GM12872 (cell line): ENCODE data around the gene COMMD7.

Experiments used
- TF ChIP-seq, protein P1 (sequence below): IDR thresholded peaks from 3 replicates; pipeline ENCODE4 v1.5.1; 2011; ENCODE audit warnings: low read depth, mild to moderate bottlenecking, low read length, moderate library complexity; ENCODE audit not compliant: insufficient read depth

The COMMD7 gene

DNA sequence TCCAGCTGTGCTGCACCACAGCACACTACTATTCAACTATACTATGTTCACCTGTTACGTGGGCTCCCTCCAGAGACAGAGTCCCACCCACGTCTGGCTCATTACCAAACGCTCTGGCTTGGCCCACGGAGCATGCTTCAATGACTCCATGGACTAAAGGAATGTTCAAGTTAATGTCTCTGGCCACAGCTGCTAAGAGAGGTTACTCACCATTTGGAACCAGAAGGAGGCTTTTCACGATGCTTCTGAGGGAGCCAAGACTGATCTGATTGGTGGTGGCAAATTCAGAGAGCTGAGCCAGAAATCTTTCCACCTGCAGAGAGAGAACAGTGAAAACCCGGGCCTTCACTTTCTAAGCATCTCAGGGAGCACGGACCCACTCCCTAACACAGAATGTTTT lies 15.6 kb downstream of the COMMD7 start:
- TF ChIP-seq, protein P1, sequence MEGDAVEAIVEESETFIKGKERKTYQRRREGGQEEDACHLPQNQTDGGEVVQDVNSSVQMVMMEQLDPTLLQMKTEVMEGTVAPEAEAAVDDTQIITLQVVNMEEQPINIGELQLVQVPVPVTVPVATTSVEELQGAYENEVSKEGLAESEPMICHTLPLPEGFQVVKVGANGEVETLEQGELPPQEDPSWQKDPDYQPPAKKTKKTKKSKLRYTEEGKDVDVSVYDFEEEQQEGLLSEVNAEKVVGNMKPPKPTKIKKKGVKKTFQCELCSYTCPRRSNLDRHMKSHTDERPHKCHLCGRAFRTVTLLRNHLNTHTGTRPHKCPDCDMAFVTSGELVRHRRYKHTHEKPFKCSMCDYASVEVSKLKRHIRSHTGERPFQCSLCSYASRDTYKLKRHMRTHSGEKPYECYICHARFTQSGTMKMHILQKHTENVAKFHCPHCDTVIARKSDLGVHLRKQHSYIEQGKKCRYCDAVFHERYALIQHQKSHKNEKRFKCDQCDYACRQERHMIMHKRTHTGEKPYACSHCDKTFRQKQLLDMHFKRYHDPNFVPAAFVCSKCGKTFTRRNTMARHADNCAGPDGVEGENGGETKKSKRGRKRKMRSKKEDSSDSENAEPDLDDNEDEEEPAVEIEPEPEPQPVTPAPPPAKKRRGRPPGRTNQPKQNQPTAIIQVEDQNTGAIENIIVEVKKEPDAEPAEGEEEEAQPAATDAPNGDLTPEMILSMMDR, result no peak

DNA sequence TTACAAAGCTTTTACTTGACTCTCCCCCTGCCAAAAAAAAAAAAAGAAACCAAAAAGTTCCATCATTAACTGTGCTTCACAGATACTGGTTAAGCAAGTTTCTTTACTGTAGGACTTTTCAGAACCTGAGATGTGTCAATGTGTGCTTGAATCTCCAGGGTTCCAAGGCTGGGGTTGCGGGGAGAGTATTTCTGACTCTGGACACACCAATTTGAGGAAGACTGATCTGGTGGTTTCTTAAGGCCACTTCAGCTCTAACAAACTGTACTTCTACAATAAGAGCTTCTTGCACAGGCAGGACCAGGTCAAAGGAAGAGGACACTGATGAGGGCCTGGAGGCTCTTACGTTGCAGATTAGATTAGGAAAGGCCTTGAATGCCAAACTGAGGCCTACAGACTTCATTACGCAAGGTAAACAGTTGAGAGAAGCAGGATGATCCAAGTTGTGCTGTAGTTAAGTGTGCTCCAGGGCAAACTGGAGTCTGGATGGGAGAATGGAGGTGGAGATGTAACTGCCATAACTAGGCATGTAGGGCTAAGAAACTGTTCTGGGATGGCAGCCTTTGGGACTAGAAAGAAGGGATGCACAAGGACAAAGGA lies 24.4 kb downstream of the COMMD7 start:
- TF ChIP-seq, protein P1, result no peak

DNA sequence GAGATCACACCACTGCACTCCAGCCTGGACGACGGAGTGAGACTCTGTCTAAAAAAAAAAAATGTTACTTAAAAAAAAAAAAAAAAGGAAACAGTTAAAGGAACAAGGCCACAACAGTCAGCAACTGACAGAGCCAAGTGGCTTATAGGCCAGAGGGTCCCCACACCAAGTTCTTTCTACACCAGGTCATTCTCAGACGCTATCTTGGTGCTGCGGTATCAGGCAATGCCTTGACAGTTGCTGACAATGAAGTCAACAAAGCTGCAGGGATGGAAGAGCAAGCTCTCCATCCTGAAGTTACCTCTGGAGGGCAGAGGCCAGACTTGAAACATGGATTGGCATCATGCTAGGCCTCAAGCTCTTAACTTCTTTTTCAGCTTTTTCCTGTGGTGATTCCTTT lies 31.9 kb downstream of the COMMD7 start:
- TF ChIP-seq, protein P1, result no peak

DNA sequence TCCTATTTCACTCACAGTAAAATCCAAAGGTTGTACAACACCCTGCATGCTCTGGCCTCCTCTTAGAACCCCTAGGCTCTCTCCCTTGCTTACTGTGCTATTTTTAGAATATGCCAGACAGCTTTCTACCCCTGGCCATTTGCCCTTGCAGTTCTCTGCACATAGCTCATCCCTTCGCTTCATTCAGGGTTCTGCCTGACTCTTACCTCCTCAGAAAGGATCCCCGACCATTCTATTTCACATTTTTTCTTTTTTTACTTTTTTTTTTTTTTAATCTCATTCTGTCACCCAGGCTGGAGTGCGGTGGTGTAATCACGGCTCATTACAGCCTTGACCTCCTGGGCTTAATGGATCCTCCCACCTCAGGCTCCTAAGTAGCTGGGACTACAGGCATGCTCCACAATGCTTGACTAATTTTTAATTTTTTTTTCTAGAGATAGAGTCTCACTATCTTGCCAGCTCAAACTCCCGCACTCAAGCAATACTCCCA lies 33.6 kb downstream of the COMMD7 start:
- TF ChIP-seq, protein P1, result no peak

DNA sequence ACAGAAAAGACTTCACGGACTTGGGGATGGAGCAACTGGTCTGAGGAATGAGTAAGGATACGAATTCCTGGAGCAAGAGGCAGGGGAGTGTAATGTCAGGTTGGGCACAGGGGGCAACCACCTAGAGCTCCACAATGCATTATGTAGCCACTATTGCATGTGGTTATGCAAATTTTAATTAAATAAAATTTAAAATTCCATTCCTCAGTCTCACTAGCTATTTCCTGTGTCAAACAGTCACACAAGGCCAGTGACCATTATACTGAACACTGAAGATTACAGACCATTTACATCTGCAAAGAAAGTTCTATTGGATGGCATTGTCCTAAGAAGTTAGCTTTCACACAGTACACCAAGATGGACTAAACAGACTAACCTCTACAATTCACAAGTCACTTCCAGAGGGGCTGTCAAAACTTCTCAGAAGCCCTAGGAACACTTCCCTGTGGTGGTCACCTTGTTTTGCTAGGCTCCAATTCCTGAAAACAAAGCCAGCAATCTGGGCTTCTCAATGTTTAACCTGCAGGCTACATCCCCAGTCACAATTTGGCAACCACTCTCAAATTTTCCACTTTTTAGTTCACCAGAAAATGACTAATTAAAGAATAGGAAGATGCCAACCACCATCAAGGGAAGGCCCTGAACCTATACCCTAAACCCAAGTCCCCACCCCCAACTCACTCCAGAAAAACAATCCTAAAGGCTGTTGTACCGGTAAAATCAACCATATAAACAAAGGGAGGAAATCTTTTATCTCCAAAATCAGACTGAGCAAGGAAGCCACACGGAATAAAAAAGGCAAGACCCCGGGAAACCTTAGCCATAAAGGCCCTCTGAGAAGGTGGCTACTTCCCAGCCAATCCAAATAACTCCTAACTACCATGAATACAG lies 35.3 kb downstream of the COMMD7 start:
- TF ChIP-seq, protein P1, result no peak

DNA sequence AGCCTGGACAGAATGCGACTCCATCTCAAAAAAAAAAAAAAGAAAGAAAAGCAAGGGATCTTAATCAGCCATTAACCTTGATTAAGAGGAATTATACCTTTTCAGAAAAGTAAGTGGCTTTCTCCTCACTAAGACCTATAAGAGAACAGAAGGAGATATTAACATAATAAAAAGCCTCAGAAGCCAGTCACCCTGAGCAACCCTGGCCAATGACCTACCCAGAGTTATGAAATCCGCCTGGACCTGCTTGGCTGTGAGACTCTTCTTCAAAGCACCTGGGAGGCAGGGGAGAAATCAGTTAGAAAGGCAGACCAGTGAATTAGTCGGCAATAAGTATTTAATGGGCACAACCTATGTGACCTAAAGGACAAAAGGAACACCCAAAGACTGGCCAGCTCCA lies 36.8 kb downstream of the COMMD7 start:
- TF ChIP-seq, protein P1, result no peak

DNA sequence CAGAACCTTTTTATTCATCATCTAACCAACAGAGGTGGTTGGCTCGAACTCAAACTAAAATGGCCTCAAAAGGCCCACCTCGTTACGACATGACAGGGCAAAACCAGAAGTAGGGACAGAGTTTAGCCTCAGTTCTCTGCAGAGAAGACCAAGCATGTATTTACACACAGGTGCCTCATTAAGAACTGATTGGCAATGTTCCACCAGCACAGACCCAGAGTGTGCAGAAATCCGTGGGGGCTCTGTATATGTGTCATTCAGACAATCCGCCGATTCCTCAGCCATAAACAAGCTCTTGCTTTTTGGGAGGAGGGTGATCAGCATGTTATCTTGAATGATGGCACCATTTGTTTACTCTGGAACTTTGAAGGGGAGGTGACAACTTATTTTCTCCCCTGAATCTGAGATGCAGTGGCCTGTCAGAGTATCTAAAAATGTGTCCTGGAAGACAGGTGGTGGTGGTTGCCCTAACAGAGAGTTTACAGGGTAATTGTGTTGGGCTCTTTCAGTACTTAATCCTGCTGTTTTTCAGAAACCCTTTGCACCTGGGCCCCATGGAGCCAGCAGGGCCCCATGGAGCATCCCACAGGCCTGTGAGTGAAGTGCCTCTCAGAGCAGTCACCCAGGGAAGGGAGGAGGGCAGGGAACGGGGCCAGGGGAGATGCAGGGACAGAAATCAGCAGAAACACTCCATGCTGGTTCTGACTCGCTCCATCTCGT lies 40.4 kb downstream of the COMMD7 start:
- TF ChIP-seq, protein P1, result no peak
